A673 (cell line): ENCODE results near the gene ESD.

Experiments
- CTCF ChIP-seq: fragments of 300-800, 200-600 bp; sonication (generic); conservative IDR thresholded peaks from 2 replicates; pipeline ENCODE4 v1.5.1; 2017; ENCODE audit warnings: low read depth, mild to moderate bottlenecking, antibody characterized with exemption, low read length, moderate library complexity, mixed read lengths
- EZH2 ChIP-seq: fragments of 200-600 bp; sonication (generic); IDR thresholded peaks from 2 replicates; pipeline ENCODE4 v1.6.1; 2017; ENCODE audit warnings: borderline replicate concordance, low read depth, mild to moderate bottlenecking, mixed read lengths, antibody characterized with exemption, low read length; ENCODE audit not compliant: poor library complexity, severe bottlenecking

DNA sequence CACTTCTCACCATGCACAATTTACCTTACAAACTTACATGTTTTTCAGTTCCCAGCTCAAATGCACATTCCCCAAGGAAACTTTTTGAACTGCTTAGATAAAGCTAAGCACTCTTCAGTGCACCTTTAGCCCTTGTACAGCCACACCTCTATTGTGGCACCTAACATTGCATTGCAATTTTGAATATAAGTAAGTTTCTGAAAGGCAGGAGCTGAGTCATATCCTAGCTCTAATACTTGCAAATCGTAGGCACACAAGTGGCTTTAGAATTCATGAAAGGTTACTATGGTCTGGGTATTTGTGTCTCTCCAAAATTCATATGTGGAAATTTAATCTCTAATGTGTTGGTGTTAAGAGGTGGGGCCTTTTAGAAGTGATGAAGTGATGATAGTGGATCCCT lies 4.9 kb upstream of the ESD start:
- TF ChIP-seq CTCF (no peak), EZH2 (no peak)
